ENCODE measurements around the gene LARP1. TPM values are rescaled to one million over a fixed set of nuclear protein-coding genes. Genes with fewer than 3 reads are reported as not detected.
A peak's percentile ranks its signal among the peaks of the same experiment; 100 is the strongest.

The LARP1 gene
- total and polyA plus RNA-seq, 9 of the 15 experiments (the other 6 are each of a cell fraction or from before 2014, with no cell fraction given) = 22.6 to 300 (median 92.0) TPM

GRCh38 chr5:154840435-154841272 lies 85.5 kb downstream of the LARP1 start (continued):
- TF ChIP-seq CTCF (IDR thresholded peaks at IDR 0.05 in 2 of 3, conservative IDR thresholded peaks at IDR 0.05 in 1 of 3; ENCODE audit: insufficient read depth in 2 of 3, low read depth in 1 of 3, low read length in 3 of 3) (no peak), ZNF212 (CRISPR knock-in tag; IDR thresholded peaks at IDR 0.05) (no peak), BHLHE40 (IDR thresholded peaks at IDR 0.05; ENCODE audit: low read length) (peak; percentile 29; the same call in 1 of the 2 replicates), RBM17 (IDR thresholded peaks at IDR 0.05; ENCODE audit: borderline replicate concordance, low read depth, low read length) (no peak), NR4A1 (CRISPR knock-in tag; IDR thresholded peaks at IDR 0.05) (no peak), NR4A1 (tag; IDR thresholded peaks at IDR 0.05) (0 out of 2 replicates have a peak, but pooled peaks have one; percentile 40), GATAD2A (IDR thresholded peaks at IDR 0.05) (peak; percentile 89), ZKSCAN3 (CRISPR knock-in tag; IDR thresholded peaks at IDR 0.05) (no peak), ZNF384 (IDR thresholded peaks at IDR 0.05; ENCODE audit: low read depth, low read length) (no peak), ZNF764 (CRISPR knock-in tag; IDR thresholded peaks at IDR 0.05; ENCODE audit: low read depth) (no peak), ZNF140 (CRISPR knock-in tag; IDR thresholded peaks at IDR 0.05) (no peak), CBFA2T3 (IDR thresholded peaks at IDR 0.05) (peak; percentile 97), ZNF224 (CRISPR knock-in tag; IDR thresholded peaks at IDR 0.05) (no peak), TCF3 (CRISPR knock-in tag; IDR thresholded peaks at IDR 0.05) (peak; percentile 96), ZNF197 (CRISPR knock-in tag; IDR thresholded peaks at IDR 0.05; ENCODE audit: low read depth) (0 out of 2 replicates have a peak, but pooled peaks have one; percentile 33), ETV1 (tag; conservative IDR thresholded peaks at IDR 0.05; ENCODE audit: low read depth) (0 out of 2 replicates have a peak, but pooled peaks have one; percentile 31), ZFX (CRISPR knock-in tag; IDR thresholded peaks at IDR 0.05) (peak; percentile 76), FOXP4 (CRISPR knock-in tag; IDR thresholded peaks at IDR 0.05; ENCODE audit: borderline replicate concordance) (0 out of 2 replicates have a peak, but pooled peaks have one; percentile 40), ZNF280A (IDR thresholded peaks at IDR 0.05; ENCODE audit: low read depth, partially characterized antibody) (no peak), MLX (CRISPR knock-in tag; conservative IDR thresholded peaks at IDR 0.05) (no peak), TBL1XR1 (IDR thresholded peaks at IDR 0.05; ENCODE audit: low read length in 2 of 2) (peak in 1 of 2 experiments; percentile 70; a peak in 3 of 4 replicates)
